Measurements from ENCODE around the gene LRRC19.

- TF ChIP-seq CTCF (IDR thresholded peaks at IDR 0.05), result no peak
- TF ChIP-seq EZH2 (IDR thresholded peaks at IDR 0.05; ENCODE audit: borderline replicate concordance, insufficient read depth, low read depth, low read length, poor library complexity, severe bottlenecking), result no peak
Observed at GRCh38 chr9:26974927-26975326, 30.5 kb downstream of the LRRC19 start.
